SK-N-SH (cell line): ENCODE results near the gene ICA1. TPM values are rescaled to one million over a fixed set of nuclear protein-coding genes. Genes with fewer than 3 reads are reported as not detected.

Source experiments
- CTCF ChIA-PET: fragments of 300-600, 350-600 bp; formaldehyde crosslinking; extraction: SDS; loops from one replicate; lab custom pipeline; 2021; lab: Yijun Ruan, JAX
- POLR2A ChIA-PET: fragments of 350-600 bp; sonication (Branson Sonifier 250); formaldehyde crosslinking; extraction: SDS; loops from one replicate; lab custom pipeline; 2020; ENCODE audit warnings: antibody characterized with exemption, inconsistent platforms; lab: Yijun Ruan, JAX
- DNase-seq: peaks from one replicate; pipeline ENCODE4 v3.0.0; 2012
- H2AFZ ChIP-seq: fragments of 200-600 bp; sonication (generic); 2 replicates; pipeline ENCODE4 v1.8.1; 2016; ENCODE audit warnings: antibody characterized with exemption, mild to moderate bottlenecking, low read depth
- H3F3A ChIP-seq: fragments of 200-600 bp; sonication (generic); replicated peaks from 2 replicates; pipeline ENCODE3; 2016; ENCODE audit warnings: antibody characterized with exemption, mild to moderate bottlenecking; ENCODE audit not compliant: insufficient read depth
- H3K27ac ChIP-seq, 2 experiments: fragments of 200-500 bp in 1 of 2; fragments of 200-600 bp in 1 of 2; sonication (Bioruptor generic) in 1 of 2; sonication (generic), shearing (Covaris generic) in 1 of 2; 2 replicates each; pipeline versions ENCODE4 v1.5.1 to v1.6.1; 2014 to 2016; ENCODE audit warnings: low read depth in 2 of 2, inconsistent platforms in 1 of 2, low read length in 1 of 2, mild to moderate bottlenecking in 1 of 2, mixed read lengths in 1 of 2
- H3K27me3 ChIP-seq: fragments of 200-600 bp; sonication (generic), shearing (Covaris generic); 2 replicates; pipeline ENCODE4 v1.6.1; 2016; ENCODE audit warnings: mixed run types; ENCODE audit not compliant: insufficient read depth
- H3K36me3 ChIP-seq, 2 experiments: fragments of 200-500 bp in 1 of 2; fragments of 200-600 bp in 1 of 2; sonication (Bioruptor generic) in 1 of 2; sonication (generic) in 1 of 2; replicated peaks in 1 of 2; 2 replicates each; pipeline versions ENCODE3 to v1.5.1; 2014 to 2016; ENCODE audit warnings: low read length in 1 of 2, mild to moderate bottlenecking in 1 of 2; ENCODE audit not compliant: insufficient read depth in 2 of 2, control insufficient read depth in 1 of 2
- H3K4me1 ChIP-seq, 2 experiments: fragments of 200-500 bp in 1 of 2; fragments of 200-600 bp in 1 of 2; sonication (Bioruptor generic) in 1 of 2; sonication (generic), shearing (Covaris generic) in 1 of 2; 2 replicates each; pipeline versions ENCODE4 v1.5.1 to v1.6.1; 2014 to 2016; ENCODE audit warnings: low read depth in 1 of 2, low read length in 1 of 2, mixed run types in 1 of 2; ENCODE audit not compliant: insufficient read depth in 2 of 2, control insufficient read depth in 1 of 2
- H3K4me2 ChIP-seq: fragments of 200-600 bp; sonication (generic), shearing (Covaris generic); 2 replicates; pipeline ENCODE4 v1.6.1; 2017; ENCODE audit warnings: mixed run types
- H3K4me3 ChIP-seq, 2 experiments: fragments of 200-500 bp in 1 of 2; fragments of 200-600 bp in 1 of 2; sonication (Bioruptor generic) in 1 of 2; sonication (generic), shearing (Covaris generic) in 1 of 2; 2 replicates each; pipeline versions ENCODE4 v1.5.1 to v1.8.1; 2014 to 2016; ENCODE audit warnings: low read depth in 2 of 2, inconsistent platforms in 1 of 2, low read length in 1 of 2, mild to moderate bottlenecking in 1 of 2, mixed read lengths in 1 of 2, moderate library complexity in 1 of 2
- H3K79me2 ChIP-seq: fragments of 200-600 bp; sonication (generic); 2 replicates; pipeline ENCODE4 v1.8.1; 2017; ENCODE audit warnings: mild to moderate bottlenecking; ENCODE audit not compliant: insufficient read depth
- H3K9ac ChIP-seq: fragments of 200-600 bp; sonication (generic); 2 replicates; pipeline ENCODE4 v1.6.1; 2017; ENCODE audit warnings: mixed run types
- H3K9me2 ChIP-seq: fragments of 200-600 bp; sonication (generic); 2 replicates; pipeline ENCODE4 v1.6.1; 2017; ENCODE audit warnings: mixed run types
- H3K9me3 ChIP-seq: fragments of 200-600 bp; sonication (generic); 2 replicates; pipeline ENCODE4 v1.6.1; 2017; ENCODE audit warnings: mixed run types, mild to moderate bottlenecking, moderate library complexity
- H4K20me1 ChIP-seq: fragments of 200-600 bp; sonication (generic); 2 replicates; pipeline ENCODE4 v1.6.1; 2017; ENCODE audit warnings: mild to moderate bottlenecking, mixed run types; ENCODE audit not compliant: insufficient read depth
- CTCF ChIP-seq: fragments of 200-600 bp; sonication (generic); IDR thresholded peaks from 2 replicates; pipeline ENCODE4 v1.6.1; 2017; ENCODE audit warnings: antibody characterized with exemption, mild to moderate bottlenecking, moderate library complexity
- ELF1 ChIP-seq: IDR thresholded peaks from 2 replicates; pipeline ENCODE4 v1.4.0; 2012
- EZH2phosphoT487 ChIP-seq: fragments of 200-600 bp; sonication (generic); IDR thresholded peaks from 2 replicates; pipeline ENCODE4 v1.6.1; 2017; ENCODE audit warnings: low read depth, mixed run types, mild to moderate bottlenecking, antibody characterized with exemption, moderate library complexity, borderline replicate concordance
- IRF3 ChIP-seq: fragments of 150-350 bp; IDR thresholded peaks from 2 replicates; pipeline ENCODE4 v1.6.1; 2016; ENCODE audit warnings: mild to moderate bottlenecking, low read depth, low read length
- MXI1 ChIP-seq: IDR thresholded peaks from 2 replicates; pipeline ENCODE4 v1.6.1; 2012; ENCODE audit warnings: mild to moderate bottlenecking, low read depth, low read length, improper control_type of control experiment
- POLR2AphosphoS5 ChIP-seq: IDR thresholded peaks from 2 replicates; pipeline ENCODE4 v1.6.1; 2012; ENCODE audit warnings: low read depth, low read length
- RAD21 ChIP-seq: IDR thresholded peaks from 2 replicates; pipeline ENCODE4 v1.6.1; 2012; ENCODE audit warnings: mild to moderate bottlenecking, low read length
- RCOR1 ChIP-seq: fragments of 150-350 bp; IDR thresholded peaks from 2 replicates; pipeline ENCODE4 v1.6.1; 2017; ENCODE audit warnings: antibody characterized with exemption, low read length
- REST ChIP-seq: IDR thresholded peaks from 2 replicates; pipeline ENCODE4 v1.6.1; 2012; ENCODE audit warnings: mild to moderate bottlenecking, low read depth, low read length, moderate library complexity
- RFX5 ChIP-seq: IDR thresholded peaks from 2 replicates; pipeline ENCODE4 v1.6.1; 2012; ENCODE audit warnings: mild to moderate bottlenecking, improper control_type of control experiment, low read length
- RXRA ChIP-seq: IDR thresholded peaks from 2 replicates; pipeline ENCODE4 v1.4.0; 2012; ENCODE audit warnings: low read depth, mild to moderate bottlenecking, borderline replicate concordance
- SMC3 ChIP-seq: IDR thresholded peaks from 2 replicates; pipeline ENCODE4 v1.6.1; 2012; ENCODE audit warnings: low read depth, low read length, improper control_type of control experiment
- USF2 ChIP-seq: fragments of 150-350 bp; IDR thresholded peaks from 2 replicates; pipeline ENCODE4 v1.6.1; 2017; ENCODE audit warnings: antibody characterized with exemption, low read length, low read depth, borderline replicate concordance
- YY1 ChIP-seq: IDR thresholded peaks from 2 replicates; pipeline ENCODE4 v1.4.0; 2012; ENCODE audit warnings: low read depth, mild to moderate bottlenecking
- WGBS: methylation state at CpG from one replicate; pipeline ENCODE4 v1.1.6; 2017; ENCODE audit warnings: low lambda C conversion rate; 5-methylcytosine and 5-hydroxymethylcytosine counted together
- polyA plus RNA-seq, 3 experiments: library from polyadenylated mRNA; depleted of rRNA; stranded (reverse); fragments of >200 nt; gene quantifications; 2 replicates each; pipeline ENCODE4 v1.2.3, GENCODE V29; 2012

ICA1 gene
- polyA plus RNA-seq, 1 of the 3 experiments (the other 2 are of a cell fraction): 2.4 TPM

GRCh38 chr7:8217200-8218068, 44.5 kb downstream of the ICA1 start:
- Histone ChIP-seq H4K20me1 (no peaks in the 10 kb centered on the region), H2AFZ (0 out of 2 replicates have a peak overlapping the region, but pooled peaks have one; percentile 16), H3K36me3 (peaks cover 0 to 60% of the 10 kb centered on the region in 2 experiments), H3K9me3 (no peaks in the 10 kb centered on the region), H3K4me3 (no peak overlapping the region; a peak in 1 of 4 replicates), H3K4me1 (peaks cover 0 to 67% of the 10 kb centered on the region in 2 experiments; a peak in 2 of 4 replicates), H3K9me2 (no peaks in the 10 kb centered on the region), H3K27me3 (no peaks in the 10 kb centered on the region), H3K9ac (no peak overlapping the region), H3F3A (no peaks in the 10 kb centered on the region), H3K4me2 (no peak overlapping the region), H3K79me2 (no peaks in the 10 kb centered on the region), H3K27ac (peak overlapping the region in 1 of 2 experiments; percentile 93; a peak in 2 of 4 replicates)
- 0 out of 2 replicates have a peak, but pooled peaks have one; percentile 9 for TF ChIP-seq RCOR1
- TF ChIP-seq CTCF: peak; percentile 90
- TF ChIP-seq SMC3: peak; percentile 69
- peak; percentile 73 for TF ChIP-seq RFX5
- TF ChIP-seq RXRA: no peak
- peak; percentile 89 for TF ChIP-seq RAD21
- WGBS: 48% methylated on average over 7 of the region's 7 CpGs
- ChIA-PET CTCF (interaction anchor here (0.6 to 6.1 kb wide), 44 partner anchors 8 to 1167 kb away, joined by 3 to 36 read pairs (median 4); partner anchors contain the start of gene UMAD1), POLR2A (interaction anchor here (1.7 kb wide), 1 partner anchor 11 kb away, joined by 4 read pairs; no protein-coding TSS in a partner anchor)
- DNase-seq: peak; percentile 28

GRCh38 chr7:8216334-8216690, 45.7 kb downstream of the ICA1 start:
- ChIA-PET POLR2A (no interaction called here), CTCF (interaction anchor here (0.6 to 6.1 kb wide), 20 partner anchors 10 to 792 kb away, joined by 3 to 36 read pairs (median 4); partner anchors contain the start of gene UMAD1)
- H3K9me2 ChIP-seq: no peaks in the 10 kb centered on the region
- H3F3A ChIP-seq: no peaks in the 10 kb centered on the region
- peaks cover 0 to 58% of the 10 kb centered on the region in 2 experiments for H3K36me3 ChIP-seq
- H3K27me3 ChIP-seq: no peaks in the 10 kb centered on the region
- no peak overlapping the region for H2AFZ ChIP-seq
- no peak for DNase-seq
- 77% methylated on average over 3 of the region's 3 CpGs for WGBS
- no peaks in the 10 kb centered on the region for H3K9me3 ChIP-seq
- H4K20me1 ChIP-seq: no peaks in the 10 kb centered on the region
- H3K27ac ChIP-seq: peak overlapping the region in 1 of 2 experiments; percentile 93; a peak in 2 of 4 replicates
- no peaks in the 10 kb centered on the region for H3K79me2 ChIP-seq
- no peak overlapping the region for H3K9ac ChIP-seq
- no peak overlapping the region for H3K4me3 ChIP-seq
- peaks cover 0 to 62% of the 10 kb centered on the region in 2 experiments; a peak in 2 of 4 replicates for H3K4me1 ChIP-seq
- no peak overlapping the region for H3K4me2 ChIP-seq
- TF ChIP-seq ELF1 (no peak), MXI1 (no peak), POLR2AphosphoS5 (no peak), SMC3 (no peak), IRF3 (no peak), REST (no peak), USF2 (no peak), EZH2phosphoT487 (no peak), CTCF (no peak), YY1 (no peak)
